NCI-H1417 (cell line): Measurements from ENCODE around the gene PCDH10.
A peak's percentile ranks its signal among the peaks of the same experiment; 100 is the strongest.

Source experiments
- DNase-seq, 3 experiments: peaks; one replicate each; lab custom pipeline; 2025; lab: John Stamatoyannopoulos, UW

Gene PCDH10

GRCh38 chr4:133150486-133151340, 1.6 kb downstream of the PCDH10 start:
- DNase-seq: peak in 2 of 3 experiments; percentile 75 to 76

DNA sequence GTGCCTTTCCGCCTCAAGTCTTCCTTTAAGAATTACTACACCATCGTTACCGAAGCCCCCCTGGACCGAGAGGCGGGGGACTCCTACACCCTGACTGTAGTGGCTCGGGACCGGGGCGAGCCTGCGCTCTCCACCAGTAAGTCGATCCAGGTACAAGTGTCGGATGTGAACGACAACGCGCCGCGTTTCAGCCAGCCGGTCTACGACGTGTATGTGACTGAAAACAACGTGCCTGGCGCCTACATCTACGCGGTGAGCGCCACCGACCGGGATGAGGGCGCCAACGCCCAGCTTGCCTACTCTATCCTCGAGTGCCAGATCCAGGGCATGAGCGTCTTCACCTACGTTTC, 2.2 kb downstream of the PCDH10 start:
- peak in 2 of 3 experiments; percentile 75 to 76 for DNase-seq

- DNase-seq: peak in 2 of 3 experiments; percentile 71 to 73
Observed at GRCh38 chr4:133151691-133152329, 2.7 kb downstream of the PCDH10 start.

- peak in 2 of 3 experiments; percentile 51 to 69 for DNase-seq
Observed at GRCh38 chr4:133152330-133152821, 3.3 kb downstream of the PCDH10 start.

GRCh38 chr4:133152831-133153481, 3.9 kb downstream of the PCDH10 start:
- peak in 1 of 3 experiments; percentile 17 for DNase-seq

DNA sequence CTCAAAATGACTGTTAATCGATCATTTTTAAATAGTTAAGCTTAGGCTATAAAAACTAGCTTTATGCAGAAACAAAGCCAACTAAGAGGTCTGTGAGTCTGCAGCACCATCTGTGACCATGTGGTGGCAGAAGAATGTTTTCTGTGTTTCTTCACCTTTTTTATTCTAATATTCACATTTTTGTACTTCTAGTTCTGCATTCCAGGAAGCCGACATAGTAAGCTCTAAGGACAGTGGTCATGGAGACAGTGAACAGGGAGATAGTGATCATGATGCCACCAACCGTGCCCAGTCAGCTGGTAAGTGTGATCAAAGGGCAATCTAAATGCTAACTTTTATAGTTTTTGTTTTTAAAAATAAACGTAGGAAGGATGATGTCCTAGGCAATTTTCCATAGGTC, 5.6 kb downstream of the PCDH10 start:
- peak in 1 of 3 experiments; percentile 27 for DNase-seq

DNA sequence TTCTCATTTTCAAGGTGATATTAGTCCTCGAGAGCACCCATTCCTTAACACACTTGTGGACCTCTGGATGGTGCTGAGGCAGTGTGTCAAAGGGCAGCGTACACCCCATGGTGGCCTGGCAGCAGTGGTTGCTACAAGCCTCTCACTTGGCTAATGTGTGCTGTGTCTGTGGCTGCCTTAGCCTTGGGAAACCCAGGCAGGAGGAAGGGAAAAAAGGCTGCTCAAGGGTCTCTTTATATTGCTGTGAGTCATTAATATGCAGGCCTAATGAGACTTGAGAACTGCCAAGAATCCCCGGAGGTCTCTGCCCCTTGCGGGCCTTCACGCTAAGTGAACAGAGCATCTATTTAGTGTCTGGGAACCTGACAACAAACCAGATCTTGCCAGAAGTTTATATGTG, 7.0 kb downstream of the PCDH10 start:
- DNase-seq: no peak

DNA sequence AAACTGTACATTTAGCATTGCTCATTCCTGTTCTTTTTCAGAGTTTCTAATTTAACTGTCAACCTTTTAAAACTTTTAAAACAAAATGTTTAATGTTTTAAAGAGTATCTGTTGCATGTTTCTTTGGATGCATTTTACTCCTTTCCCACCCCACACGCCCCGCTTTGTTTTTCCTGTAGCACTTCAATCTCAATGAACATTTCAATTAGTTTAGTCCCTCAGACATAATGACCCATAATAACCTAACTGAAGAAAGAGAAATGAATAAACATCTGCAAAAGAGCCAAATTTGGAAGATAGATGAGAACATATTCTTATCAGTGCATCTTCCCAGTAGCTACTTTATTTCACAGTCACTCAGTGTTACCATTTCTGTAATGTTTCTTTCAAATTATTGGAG, 7.5 kb downstream of the PCDH10 start:
- no peak for DNase-seq

DNA sequence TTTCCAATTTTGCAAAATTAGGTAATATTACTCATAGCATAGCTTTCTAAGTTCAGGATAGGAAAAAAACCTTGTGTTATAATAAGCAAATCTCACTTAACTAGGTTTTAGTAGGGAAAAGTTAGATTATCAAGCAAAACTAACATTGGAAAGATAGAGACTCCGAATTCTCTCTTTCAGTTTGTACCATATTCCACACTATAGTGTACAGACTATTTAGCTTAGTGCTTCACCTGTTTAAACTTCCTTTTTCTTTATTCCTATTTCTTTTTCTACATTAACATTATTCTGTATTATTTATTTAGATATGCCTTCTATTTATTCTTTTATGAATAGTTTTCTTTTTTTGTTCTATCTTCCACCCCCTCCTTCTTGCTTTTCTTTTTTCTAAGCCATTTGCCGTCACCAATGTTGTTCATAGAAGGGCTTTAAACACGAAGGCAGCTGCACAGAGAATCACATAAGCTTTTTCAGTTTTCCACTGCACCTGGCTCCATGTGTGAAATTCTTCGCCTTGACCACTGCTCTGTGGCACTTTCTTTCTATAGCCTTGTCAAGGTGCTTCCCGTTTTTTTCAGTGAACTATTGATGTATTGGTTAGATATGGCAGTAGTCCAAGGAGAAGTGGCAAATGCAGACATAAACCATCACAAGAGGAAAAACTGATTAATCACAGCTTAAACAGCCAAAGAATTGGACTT, 8.5 kb downstream of the PCDH10 start:
- peak in 1 of 3 experiments; percentile 69 for DNase-seq

DNA sequence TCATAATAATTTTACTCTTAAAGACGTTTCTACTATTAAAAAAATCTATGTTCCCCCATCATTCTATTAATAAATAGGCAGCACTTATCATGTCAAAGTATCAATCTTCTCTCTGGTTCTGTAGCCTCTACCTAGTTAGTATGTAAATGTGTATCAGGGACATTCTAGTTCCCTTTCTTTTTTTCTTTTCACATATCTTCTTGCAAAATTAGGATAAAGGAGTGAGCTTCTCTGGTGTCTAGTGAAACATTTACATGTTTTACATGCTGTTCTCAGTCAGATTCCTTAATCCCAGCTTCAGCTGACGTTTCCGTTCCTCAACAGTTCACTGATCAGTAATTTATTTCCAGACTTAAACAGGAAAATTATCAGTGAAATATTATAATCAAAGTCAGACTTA, 11.8 kb downstream of the PCDH10 start:
- DNase-seq: no peak

DNA sequence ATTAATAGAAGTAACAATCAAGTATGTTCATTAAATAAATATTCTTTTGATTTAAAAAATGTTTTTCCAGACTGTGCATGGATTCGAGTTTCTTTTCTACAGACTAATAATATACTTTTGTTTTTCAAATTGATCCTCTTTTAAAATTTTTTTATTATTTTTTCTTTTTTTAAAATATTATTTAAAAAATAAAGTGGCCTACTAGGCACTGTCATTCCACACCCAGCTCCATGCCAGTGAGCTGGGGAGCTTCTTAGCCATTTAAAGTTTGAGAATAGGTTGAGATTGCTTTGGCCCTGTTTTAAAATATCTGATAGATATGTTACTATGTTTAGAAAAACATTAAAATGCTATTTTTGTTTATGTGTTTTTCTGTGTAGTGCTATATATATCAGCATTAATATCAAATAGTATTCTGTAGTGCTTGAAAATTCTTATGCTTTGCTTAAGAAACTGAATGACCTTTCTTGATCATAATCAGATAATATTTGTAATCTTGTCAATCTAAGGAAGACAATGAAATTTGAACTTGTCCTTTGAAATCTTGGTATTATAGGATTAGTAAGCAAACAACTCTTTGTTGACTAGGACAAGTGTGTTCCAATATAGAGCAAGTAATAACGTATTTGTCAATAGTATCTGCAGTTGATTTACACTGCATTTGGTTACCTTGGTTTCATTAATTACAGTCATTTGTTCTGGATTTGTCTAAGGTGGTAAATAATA, 12.6 kb downstream of the PCDH10 start:
- DNase-seq: peak in 1 of 3 experiments; percentile 42

DNA sequence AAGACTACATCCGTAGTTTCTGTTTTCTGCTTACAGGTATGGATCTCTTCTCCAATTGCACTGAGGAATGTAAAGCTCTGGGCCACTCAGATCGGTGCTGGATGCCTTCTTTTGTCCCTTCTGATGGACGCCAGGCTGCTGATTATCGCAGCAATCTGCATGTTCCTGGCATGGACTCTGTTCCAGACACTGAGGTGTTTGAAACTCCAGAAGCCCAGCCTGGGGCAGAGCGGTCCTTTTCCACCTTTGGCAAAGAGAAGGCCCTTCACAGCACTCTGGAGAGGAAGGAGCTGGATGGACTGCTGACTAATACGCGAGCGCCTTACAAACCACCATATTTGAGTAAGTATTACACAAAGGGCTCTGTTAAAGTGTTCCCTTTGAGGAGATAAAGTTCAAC, 13.8 kb downstream of the PCDH10 start:
- no peak for DNase-seq

- no peak for DNase-seq
Observed at GRCh38 chr4:133178956-133179355, 29.9 kb downstream of the PCDH10 start.

GRCh38 chr4:133186210-133186609, 37.1 kb downstream of the PCDH10 start:
- DNase-seq: no peak

GRCh38 chr4:133186845-133187244, 37.8 kb downstream of the PCDH10 start:
- DNase-seq: no peak

GRCh38 chr4:133188433-133189146, 39.5 kb downstream of the PCDH10 start:
- DNase-seq: no peak

GRCh38 chr4:133189147-133189517, 40.0 kb downstream of the PCDH10 start:
- DNase-seq: no peak

- DNase-seq: no peak
Observed at GRCh38 chr4:133190098-133190497, 41.0 kb downstream of the PCDH10 start.

DNA sequence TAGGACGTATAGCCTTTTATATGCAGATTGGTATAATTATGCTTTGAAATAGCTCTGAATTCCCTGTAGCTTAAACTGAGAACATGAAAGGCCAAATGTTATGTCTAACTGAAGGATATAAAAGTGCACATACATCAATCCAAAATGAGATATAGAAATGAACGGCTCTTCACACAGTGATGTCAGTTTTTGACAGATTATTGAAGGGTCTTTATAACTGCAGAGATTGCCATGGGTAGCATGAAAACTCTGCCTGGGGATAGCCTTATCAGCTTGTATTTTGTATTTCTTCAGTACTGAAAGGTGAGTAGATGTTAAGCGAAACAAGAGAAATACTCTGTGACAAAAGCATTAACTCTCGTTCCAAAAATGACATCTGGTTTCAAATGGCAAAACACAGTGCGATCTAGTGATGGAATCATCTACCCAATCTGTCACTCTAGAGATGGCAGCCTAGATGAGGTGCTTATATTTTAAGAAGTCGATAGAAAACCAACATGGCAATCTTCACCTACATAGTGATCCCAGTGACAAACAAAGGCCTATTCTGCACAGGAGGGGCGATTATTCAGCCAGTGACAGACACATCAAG, 59.7 kb downstream of the PCDH10 start:
- no peak for DNase-seq

DNA sequence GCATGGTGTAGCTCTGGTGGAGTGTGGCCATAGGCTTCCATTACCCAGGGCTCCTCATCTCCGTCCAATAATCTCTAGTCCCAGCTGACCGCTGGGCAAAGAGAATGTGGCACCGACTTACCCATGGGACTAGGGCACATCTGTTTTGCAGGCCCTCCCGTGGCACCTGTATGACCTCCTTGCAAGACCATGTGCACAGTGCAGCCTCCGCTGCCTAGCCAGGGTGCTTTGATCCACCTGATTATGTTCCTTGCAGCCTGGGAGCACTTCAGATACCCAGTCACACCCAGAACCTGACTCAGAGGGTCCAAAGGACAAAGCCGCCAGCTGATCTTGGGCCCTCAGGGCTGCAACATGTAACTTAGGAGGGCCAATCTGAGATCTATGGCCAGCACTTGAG, 84.8 kb downstream of the PCDH10 start:
- DNase-seq: no peak
